IMR-90 (cell line): Measurements from ENCODE around the gene SCCPDH. TPM values are rescaled to one million over a fixed set of nuclear protein-coding genes. Genes with fewer than 3 reads are reported as not detected.

Experiments used
- ATAC-seq: fragments of 200-7000 bp; cut with Tn5 transposase; 2 replicates; pipeline ENCODE4 v1.9.1; 2020; ENCODE audit warnings: low read depth, mild to moderate bottlenecking, moderate library complexity
- BruUV-seq: library from RNA; stranded (reverse); fragments of 400-500 nt; replicated peaks from 2 replicates; lab custom pipeline; 2021; lab: Mats Ljungman, UMichigan
- CTCF ChIA-PET: fragments of 300-600 bp; formaldehyde crosslinking; extraction: SDS; loops from one replicate; lab custom pipeline; 2021; ENCODE audit warnings: antibody characterized with exemption; lab: Yijun Ruan, JAX
- POLR2A ChIA-PET: fragments of 300-600 bp; sonication (Branson Sonifier 250); formaldehyde crosslinking; loops from one replicate; lab custom pipeline; 2022; ENCODE audit warnings: antibody characterized with exemption; ENCODE audit not compliant: unreplicated experiment; lab: Charles Lee
- DNase-seq: peaks from one replicate; pipeline ENCODE4 v3.0.0; 2013
- H2AFZ ChIP-seq: replicated peaks from 2 replicates; pipeline ENCODE3; 2013; ENCODE audit warnings: low read length, mild to moderate bottlenecking; ENCODE audit not compliant: poor library complexity
- H2AK5ac ChIP-seq: 2 replicates; pipeline ENCODE4 v1.6.1; 2013; ENCODE audit warnings: low read depth, low read length, inconsistent platforms
- H2AK9ac ChIP-seq: replicated peaks from 2 replicates; pipeline ENCODE3; 2013; ENCODE audit warnings: mild to moderate bottlenecking, low read depth, low read length, moderate library complexity; ENCODE audit not compliant: poor library complexity
- H2BK120ac ChIP-seq: 2 replicates; pipeline ENCODE4 v1.6.1; 2013; ENCODE audit warnings: low read depth, low read length, inconsistent platforms
- H2BK15ac ChIP-seq: 3 replicates; pipeline ENCODE4 v1.6.1; 2013; ENCODE audit warnings: low read depth, low read length, inconsistent platforms
- H2BK20ac ChIP-seq: 2 replicates; pipeline ENCODE4 v1.6.1; 2013; ENCODE audit warnings: low read depth, mild to moderate bottlenecking, inconsistent platforms, low read length, moderate library complexity
- H2BK5ac ChIP-seq: 2 replicates; pipeline ENCODE4 v1.6.1; 2013; ENCODE audit warnings: mild to moderate bottlenecking, low read depth, low read length, inconsistent platforms; ENCODE audit not compliant: poor library complexity, severe bottlenecking
- H3K14ac ChIP-seq: replicated peaks from 2 replicates; pipeline ENCODE4 v1.6.1; 2013; ENCODE audit warnings: low read depth, low read length, inconsistent platforms
- H3K18ac ChIP-seq: 2 replicates; pipeline ENCODE4 v1.6.1; 2013; ENCODE audit warnings: low read depth, low read length, control low read depth
- H3K23ac ChIP-seq: 2 replicates; pipeline ENCODE4 v1.6.1; 2013; ENCODE audit warnings: low read depth, low read length, inconsistent platforms
- H3K27ac ChIP-seq: 2 replicates; pipeline ENCODE4 v1.5.1; 2013; ENCODE audit warnings: mild to moderate bottlenecking, control low read depth, low read length; ENCODE audit not compliant: insufficient read depth
- H3K27me3 ChIP-seq: 2 replicates; pipeline ENCODE4 v1.6.1; 2013; ENCODE audit warnings: low read length; ENCODE audit not compliant: control insufficient read depth, insufficient read depth
- H3K36me3 ChIP-seq: 2 replicates; pipeline ENCODE4 v1.6.1; 2013; ENCODE audit warnings: low read length, mixed read lengths; ENCODE audit not compliant: control insufficient read depth, insufficient read depth
- H3K4ac ChIP-seq: 2 replicates; pipeline ENCODE4 v1.6.1; 2013; ENCODE audit warnings: low read depth, low read length, inconsistent platforms
- H3K4me1 ChIP-seq: 2 replicates; pipeline ENCODE4 v1.6.1; 2013; ENCODE audit warnings: low read length, mixed read lengths; ENCODE audit not compliant: control insufficient read depth, insufficient read depth
- H3K4me2 ChIP-seq: 2 replicates; pipeline ENCODE4 v1.6.1; 2013; ENCODE audit warnings: low read depth, mild to moderate bottlenecking, control low read depth, low read length, moderate library complexity
- H3K4me3 ChIP-seq: 2 replicates; pipeline ENCODE4 v1.5.1; 2013; ENCODE audit warnings: low read depth, mild to moderate bottlenecking, control low read depth, low read length, moderate library complexity; ENCODE audit not compliant: insufficient read depth
- H3K56ac ChIP-seq: 2 replicates; pipeline ENCODE4 v1.6.1; 2013; ENCODE audit warnings: low read length, inconsistent platforms; ENCODE audit not compliant: insufficient read depth; ENCODE audit errors: extremely low read depth
- H3K79me1 ChIP-seq, 2 experiments: 2 replicates each; pipeline ENCODE4 v1.6.1; 2013; ENCODE audit warnings: low read length in 2 of 2, inconsistent platforms in 1 of 2, low read depth in 1 of 2
- H3K9ac ChIP-seq: 2 replicates; pipeline ENCODE4 v1.6.1; 2013; ENCODE audit warnings: low read depth, low read length, control low read depth
- H3K9me1 ChIP-seq: 2 replicates; pipeline ENCODE4 v1.6.1; 2013; ENCODE audit warnings: low read length, inconsistent platforms; ENCODE audit not compliant: insufficient read depth
- H3K9me3 ChIP-seq: 2 replicates; pipeline ENCODE4 v1.6.1; 2013; ENCODE audit warnings: low read length; ENCODE audit not compliant: control insufficient read depth, insufficient read depth
- H4K20me1 ChIP-seq: 2 replicates; pipeline ENCODE4 v1.6.1; 2013; ENCODE audit warnings: low read length, inconsistent platforms; ENCODE audit not compliant: insufficient read depth
- H4K5ac ChIP-seq: 2 replicates; pipeline ENCODE4 v1.6.1; 2013; ENCODE audit warnings: mild to moderate bottlenecking, low read depth, low read length, control low read depth
- H4K8ac ChIP-seq, 2 experiments: 2 replicates each; pipeline ENCODE4 v1.6.1; 2013; ENCODE audit warnings: low read depth in 2 of 2, low read length in 2 of 2, control low read depth in 1 of 2, inconsistent platforms in 1 of 2
- H4K91ac ChIP-seq: 2 replicates; pipeline ENCODE4 v1.6.1; 2013; ENCODE audit warnings: low read depth, low read length, inconsistent platforms; ENCODE audit not compliant: insufficient read depth
- BHLHE40 ChIP-seq: fragments of 150-350 bp; IDR thresholded peaks from 2 replicates; pipeline ENCODE4 v1.6.1; 2016; ENCODE audit warnings: mild to moderate bottlenecking, low read depth, low read length
- CEBPB ChIP-seq: IDR thresholded peaks from 2 replicates; pipeline ENCODE4 v1.6.1; 2012; ENCODE audit warnings: low read depth, low read length, improper control_type of control experiment
- MXI1 ChIP-seq: IDR thresholded peaks from 2 replicates; pipeline ENCODE4 v1.6.1; 2012; ENCODE audit warnings: low read depth, mild to moderate bottlenecking, low read length, moderate library complexity, borderline replicate concordance
- RAD21 ChIP-seq: IDR thresholded peaks from 2 replicates; pipeline ENCODE4 v1.6.1; 2012; ENCODE audit warnings: low read length, improper control_type of control experiment
- RCOR1 ChIP-seq: IDR thresholded peaks from 2 replicates; pipeline ENCODE4 v1.6.1; 2012; ENCODE audit warnings: mild to moderate bottlenecking, low read length, improper control_type of control experiment; ENCODE audit not compliant: insufficient replicate concordance
- SMC3 ChIP-seq: fragments of 150-350 bp; IDR thresholded peaks from 2 replicates; pipeline ENCODE4 v1.6.1; 2016; ENCODE audit warnings: low read depth, mild to moderate bottlenecking, antibody characterized with exemption, low read length, moderate library complexity
- dilution Hi-C: fragments of 300-500 bp; cut with HindIII; formaldehyde crosslinking; loops from one replicate; pipeline ENCODE4 v1.14.3; 2018; ENCODE audit warnings: low sequenced_read_pairs; ENCODE audit not compliant: unreplicated experiment
- in situ Hi-C: fragments of 300-500 bp; cut with MboI; formaldehyde crosslinking; loops from 3 replicates; pipeline ENCODE4 v1.14.3; 2019; ENCODE audit warnings: low sequenced_read_pairs, inconsistent platforms, mixed read lengths
- intact Hi-C: fragments of 100-400 bp; cut with micrococcal nuclease; formaldehyde crosslinking; loops from 2 replicates; pipeline ENCODE4 v1.10.0; 2022
- polyA plus RNA-seq, 3 experiments: library from polyadenylated mRNA; depleted of rRNA; stranded (reverse); fragments of >200 nt; gene quantifications; 2 replicates each; pipeline ENCODE4 v1.2.3, GENCODE V29; 2012; ENCODE audit warnings: low replicate concordance in 1 of 3
- total RNA-seq: library from RNA; depleted of rRNA; stranded (reverse); fragments of >200 nt; gene quantifications from 2 replicates; pipeline ENCODE4 v1.2.3, GENCODE V29; 2012

Gene SCCPDH
- total and polyA plus RNA-seq, 2 of the 4 experiments (the other 2 are of a cell fraction), result 26.9 to 37.8 TPM

- no peaks in the 10 kb centered on the region; the same call in 1 of the 2 replicates for H4K20me1 ChIP-seq
- no peak overlapping the region for H2BK5ac ChIP-seq
- CTCF ChIA-PET, result no interaction called here
- BruUV-seq, result no TSS peak
- no peak overlapping the region for H3K4ac ChIP-seq
- no peaks in the 10 kb centered on the region for H3K4me1 ChIP-seq
- H2AK5ac ChIP-seq, result no peak overlapping the region
- H3K36me3 ChIP-seq, result peaks cover 40% of the 10 kb centered on the region
- no peak overlapping the region for H3K4me2 ChIP-seq
- no peak overlapping the region for H3K14ac ChIP-seq
- no peak overlapping the region for H3K56ac ChIP-seq
- no peak overlapping the region for H3K27ac ChIP-seq
- H2BK15ac ChIP-seq, result no peak overlapping the region
- H2AFZ ChIP-seq, result no peak overlapping the region
- no peak overlapping the region for H4K8ac ChIP-seq
- no peak overlapping the region for H3K23ac ChIP-seq
- H3K18ac ChIP-seq, result no peak overlapping the region
- H2BK120ac ChIP-seq, result no peak overlapping the region
- no peak overlapping the region for H3K4me3 ChIP-seq
- dilution Hi-C loops, result no loop called here
- no peak overlapping the region for H4K91ac ChIP-seq
- no peak overlapping the region for H2BK20ac ChIP-seq
- H3K9ac ChIP-seq, result no peak overlapping the region
- H3K9me3 ChIP-seq, result peaks cover 2% of the 10 kb centered on the region; the same call in 1 of the 2 replicates
- peaks cover 2% of the 10 kb centered on the region; the same call in 1 of the 2 replicates for H3K9me1 ChIP-seq
- POLR2A ChIA-PET, result no interaction called here
- ATAC-seq, result no peak
- intact Hi-C loops, result no loop called here
- in situ Hi-C loops, result no loop called here
- peaks cover 15 to 17% of the 10 kb centered on the region in 2 experiments for H3K79me1 ChIP-seq
- no peak overlapping the region for H2AK9ac ChIP-seq
- H4K5ac ChIP-seq, result no peak overlapping the region
- no peaks in the 10 kb centered on the region for H3K27me3 ChIP-seq
- TF ChIP-seq BHLHE40 (no peak), RAD21 (no peak), SMC3 (no peak), MXI1 (no peak), RCOR1 (no peak), CEBPB (no peak)
- DNase-seq, result no peak
Observed at GRCh38 chr1:246733704-246734103, 9.5 kb downstream of the SCCPDH start.
